GM10266 (cell line): ENCODE measurements around the gene SLC35G6.

Experiments
- DNase-seq: peaks from one replicate; pipeline ENCODE4 v3.0.0; 2012; ENCODE audit errors: extremely low spot score
- TF ChIP-seq, protein P1 (sequence below): IDR thresholded peaks from 2 replicates; pipeline ENCODE4 v1.5.1; 2012; ENCODE audit warnings: mild to moderate bottlenecking, low read depth; ENCODE audit not compliant: control insufficient read depth, insufficient read depth; ENCODE audit errors: missing control alignments

SLC35G6 gene

GRCh38 chr17:7438656-7439460 lies 42.4 kb upstream of the SLC35G6 start:
- TF ChIP-seq, protein P1, sequence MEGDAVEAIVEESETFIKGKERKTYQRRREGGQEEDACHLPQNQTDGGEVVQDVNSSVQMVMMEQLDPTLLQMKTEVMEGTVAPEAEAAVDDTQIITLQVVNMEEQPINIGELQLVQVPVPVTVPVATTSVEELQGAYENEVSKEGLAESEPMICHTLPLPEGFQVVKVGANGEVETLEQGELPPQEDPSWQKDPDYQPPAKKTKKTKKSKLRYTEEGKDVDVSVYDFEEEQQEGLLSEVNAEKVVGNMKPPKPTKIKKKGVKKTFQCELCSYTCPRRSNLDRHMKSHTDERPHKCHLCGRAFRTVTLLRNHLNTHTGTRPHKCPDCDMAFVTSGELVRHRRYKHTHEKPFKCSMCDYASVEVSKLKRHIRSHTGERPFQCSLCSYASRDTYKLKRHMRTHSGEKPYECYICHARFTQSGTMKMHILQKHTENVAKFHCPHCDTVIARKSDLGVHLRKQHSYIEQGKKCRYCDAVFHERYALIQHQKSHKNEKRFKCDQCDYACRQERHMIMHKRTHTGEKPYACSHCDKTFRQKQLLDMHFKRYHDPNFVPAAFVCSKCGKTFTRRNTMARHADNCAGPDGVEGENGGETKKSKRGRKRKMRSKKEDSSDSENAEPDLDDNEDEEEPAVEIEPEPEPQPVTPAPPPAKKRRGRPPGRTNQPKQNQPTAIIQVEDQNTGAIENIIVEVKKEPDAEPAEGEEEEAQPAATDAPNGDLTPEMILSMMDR, result no peak
- DNase-seq, result no peak

DNA sequence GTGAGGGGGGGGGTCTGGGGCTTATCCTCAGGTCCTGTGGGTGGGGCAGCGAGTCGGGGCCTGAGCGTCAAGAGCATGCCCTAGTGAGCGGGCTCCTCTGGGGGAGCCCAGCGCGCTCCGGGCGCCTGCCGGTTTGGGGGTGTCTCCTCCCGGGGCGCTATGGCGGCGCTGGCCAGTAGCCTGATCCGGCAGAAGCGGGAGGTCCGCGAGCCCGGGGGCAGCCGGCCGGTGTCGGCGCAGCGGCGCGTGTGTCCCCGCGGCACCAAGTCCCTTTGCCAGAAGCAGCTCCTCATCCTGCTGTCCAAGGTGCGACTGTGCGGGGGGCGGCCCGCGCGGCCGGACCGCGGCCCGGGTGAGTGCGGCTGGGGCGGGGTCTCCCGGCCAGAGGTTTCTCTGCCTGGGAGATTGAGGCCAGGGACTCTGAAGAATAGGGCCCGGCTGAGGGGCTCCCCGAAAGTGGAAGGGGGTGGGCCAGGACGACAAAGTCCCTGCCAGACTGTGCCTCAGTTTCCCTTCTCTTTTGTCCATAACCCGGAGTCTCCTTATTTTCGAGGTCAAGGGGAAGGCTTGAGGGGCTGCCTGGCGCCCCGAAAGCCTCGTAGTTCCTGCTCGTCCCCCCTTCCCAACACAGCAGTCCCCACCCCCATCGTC lies 41.7 kb upstream of the SLC35G6 start, which contains the start of gene FGF11:
FGF11 (plus strand) TSS at position 51 of the 651 bp plus-strand sequence; CDS start at position 160, 109 bp downstream.
- DNase-seq, result no peak
- TF ChIP-seq, protein P1, result no peak

DNA sequence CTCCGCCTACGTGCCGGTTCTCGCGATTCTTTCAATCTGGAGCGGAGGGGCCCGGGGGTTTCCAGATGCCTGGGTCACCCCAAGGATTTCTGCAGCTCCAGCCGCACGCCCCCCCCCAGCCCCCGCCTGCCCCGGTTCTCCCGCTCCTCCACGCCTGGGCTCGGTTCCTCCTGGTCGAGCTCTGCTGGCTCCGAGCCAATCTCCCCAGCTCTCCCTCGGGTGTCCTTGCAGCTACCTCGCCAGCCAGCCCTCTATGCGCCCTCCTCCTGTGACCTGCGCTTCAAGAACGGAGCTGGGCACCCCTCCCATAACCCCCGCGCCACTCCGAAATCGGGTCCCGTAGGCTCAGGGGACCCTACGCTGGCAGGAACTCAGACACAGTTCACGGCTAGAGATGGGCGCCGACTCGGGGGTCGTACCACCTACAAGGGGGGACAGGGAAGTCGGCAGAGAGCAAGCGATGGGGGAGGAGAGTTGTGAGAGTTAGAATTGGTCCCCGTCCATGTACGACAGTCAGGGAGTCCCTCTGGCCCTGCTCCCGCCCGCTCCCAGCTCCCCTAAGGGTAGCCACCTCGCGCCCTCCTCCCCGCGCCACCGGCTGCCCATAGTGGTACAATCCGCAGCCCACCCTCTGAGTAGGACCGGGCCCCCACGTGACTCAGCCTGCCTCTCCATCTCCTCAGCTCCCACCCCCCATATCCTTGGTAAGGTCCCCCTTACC lies 41.0 kb upstream of the SLC35G6 start:
- peak; percentile 85 for DNase-seq
- TF ChIP-seq, protein P1, result no peak

GRCh38 chr17:7440834-7441195 lies 40.4 kb upstream of the SLC35G6 start:
- TF ChIP-seq, protein P1, result no peak
- DNase-seq, result peak; percentile 80

GRCh38 chr17:7441266-7441665 lies 40.0 kb upstream of the SLC35G6 start:
- DNase-seq, result no peak
- TF ChIP-seq, protein P1, result no peak

DNA sequence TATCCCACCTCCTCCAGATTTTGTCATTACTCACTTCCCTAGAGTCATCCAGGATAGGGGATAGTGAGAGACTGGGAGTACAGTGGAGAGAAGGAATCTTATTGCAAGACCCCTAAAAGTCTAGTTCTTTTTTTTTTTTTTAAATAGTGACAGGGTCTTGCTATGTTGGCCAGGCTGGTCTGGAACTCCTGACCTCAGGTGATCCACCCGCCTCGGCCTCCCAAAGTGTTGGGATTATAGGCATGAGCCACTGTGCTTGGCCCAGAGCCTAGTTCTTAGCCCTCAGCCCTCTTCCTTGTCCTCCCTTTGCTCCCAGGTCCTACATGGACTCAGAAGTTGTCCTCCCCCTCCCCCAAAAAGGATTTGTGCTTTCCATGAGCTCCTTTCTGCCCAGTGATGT lies 39.1 kb upstream of the SLC35G6 start:
- DNase-seq, result no peak
- TF ChIP-seq, protein P1, result no peak
